Heart right ventricle (tissue), 16 donors: Measurements from ENCODE around the gene SLC20A1. TPM values are rescaled to one million over a fixed set of nuclear protein-coding genes. Genes with fewer than 3 reads are reported as not detected.

Experiments used
- ATAC-seq, 8 donors: fragments of 200-7000 bp; cut with Tn5 transposase; one replicate each; pipeline ENCODE4 v1.9.1; 2020; ENCODE audit warnings: mild to moderate bottlenecking in 8 of 8, moderate library complexity in 8 of 8, moderate number of reproducible peaks in 1 of 8
- DNase-seq, 2 donors: peaks; one replicate each; pipeline ENCODE4 v3.0.0-alpha.2; 2020
- H3K27ac ChIP-seq, 10 donors: fragments of 200-600 bp; sonication (generic) in 2 of 10; one replicate each; pipeline versions ENCODE4 v1.5.0 to v1.8.0; 2020 to 2022; ENCODE audit warnings: mild to moderate bottlenecking in 3 of 10
- H3K27me3 ChIP-seq, 7 donors: fragments of 200-600 bp; one replicate each; pipeline ENCODE4 v1.8.0; 2021 to 2022; ENCODE audit warnings: mild to moderate bottlenecking in 2 of 7
- H3K36me3 ChIP-seq, 9 donors: fragments of 200-600 bp; sonication (generic) in 1 of 9; one replicate each; pipeline versions ENCODE4 v1.5.0 to v1.8.0; 2020 to 2022; ENCODE audit warnings: mild to moderate bottlenecking in 2 of 9
- H3K4me1 ChIP-seq, 9 donors: fragments of 200-600 bp; sonication (generic) in 1 of 9; one replicate each; pipeline versions ENCODE4 v1.5.0 to v1.8.0; 2020 to 2022; ENCODE audit warnings: mild to moderate bottlenecking in 4 of 9
- H3K4me3 ChIP-seq, 10 donors: fragments of 200-600 bp; sonication (generic) in 2 of 10; one replicate each; pipeline versions ENCODE4 v1.5.0 to v1.8.0; 2020 to 2022; ENCODE audit warnings: mild to moderate bottlenecking in 7 of 10, moderate library complexity in 2 of 10
- H3K9me3 ChIP-seq, 11 donors: fragments of 200-600 bp in 10 of 11; sonication (generic) in 2 of 11; one replicate each; pipeline versions ENCODE4 v1.5.0 to v1.8.0; 2013 to 2022; ENCODE audit warnings: mild to moderate bottlenecking in 2 of 11, control low read depth in 1 of 11, moderate library complexity in 1 of 11
- CTCF ChIP-seq, 9 donors: fragments of 200-600 bp; sonication (generic) in 2 of 9; IDR thresholded peaks; one replicate each; pipeline versions ENCODE4 v1.5.0 to v1.8.0; 2021 to 2022; ENCODE audit warnings: antibody characterized with exemption in 9 of 9, mild to moderate bottlenecking in 5 of 9, moderate library complexity in 1 of 9
- WGBS, 2 donors: extraction: QIAGEN DNeasy Blood & Tissue Kit; methylation state at CpG; one replicate each; pipeline ENCODE4 v1.1.7; 2013; ENCODE audit warnings: inconsistent platforms in 1 of 2; 5-methylcytosine and 5-hydroxymethylcytosine counted together
- intact Hi-C, 10 donors: fragments of 100-400 bp; cut with DNase I; formaldehyde crosslinking; loops; one replicate each; pipeline versions ENCODE4 v1.11.1 to v1.14.2; 2022
- polyA plus RNA-seq, 2 donors: library from polyadenylated mRNA; stranded (reverse); fragments of 200-250 nt; gene quantifications; one replicate each; pipeline ENCODE4 v1.2.3, GENCODE V29; 2013
- total RNA-seq, 10 donors: library from RNA; stranded (reverse); fragmentation: NEBNext Ultra II Directional in 3 of 10; extraction: Animal tissue kit (Norgen Biotek cat#: 25700) in 3 of 10; gene quantifications; one replicate each; pipeline versions ENCODE4 v1.2.1 to v1.2.4, GENCODE V29; 2021 to 2023
- donor health status: Arrhythmogenic right ventricular cardiomyopathy.
- donor health status: ischemic (EF 13 %, LVEDD 7.1; RV severe dilation, severe dysfunction).
- donor health status: healthy with polysubstance abuse.
- donor health status: DM: no; HTN: yes; CAD: no.
- donor health status: DM: no; HTN: no; CAD: no.
- donor health status: ischemic (EF 25% LVEDD 6.9; RV normal size, moderate dysfunction).
- donor health status: ischemic (EF 25% LVEDD 5.7; RV mildly dilated, moderate dysfunction).
- donor health status: healthy.
- donor health status: DM: yes; HTN: yes; CAD: no.
- donor health status: Ischemic cardiomyopathy.
- donor health status: ischemic (EF 35%, LVEDD 5.7; RV mildly dilated, moderate dysfunction).
- donor health status: nonischemic (EF 11% LVEDD 7.7; RV severe dilation, severe dysfunction).
- donor health status: DM: yes; HTN: yes; CAD: no.
- donor health status: PGD.
- donor health status: ischemic (EF 29% LVEDD 5.4; RV normal size, mild dysfunction).
- donor health status: nonischemic (EF 23%, LVEDD 6.1; RV moderate dilation, normal function).

SLC20A1 gene
- total and polyA plus RNA-seq, 12 donors, result 9.9 to 21.3 (median 13.2) TPM

GRCh38 chr2:112643488-112643887, 2.3 kb upstream of the SLC20A1 start:
- peak overlapping the region in 4 of 10 donors; percentile 10 to 98 (median 54) for H3K27ac ChIP-seq
- peaks cover 4 to 73% (median 35%) of the 10 kb centered on the region in 9 donors for H3K4me1 ChIP-seq
- ATAC-seq (no peak), DNase-seq (no peak)
- H3K27me3 ChIP-seq, result no peaks in the 10 kb centered on the region
- intact Hi-C loops, result no loop called here
- H3K36me3 ChIP-seq, result peaks cover 0 to 16% (median 11%) of the 10 kb centered on the region in 9 donors
- H3K4me3 ChIP-seq, result no peak overlapping the region
- WGBS, 2 donors, result 89 to 95% methylated on average over 3 of the region's 3 CpGs
- no peaks in the 10 kb centered on the region for H3K9me3 ChIP-seq
- no peak for TF ChIP-seq CTCF (IDR thresholded peaks at IDR 0.05)

DNA sequence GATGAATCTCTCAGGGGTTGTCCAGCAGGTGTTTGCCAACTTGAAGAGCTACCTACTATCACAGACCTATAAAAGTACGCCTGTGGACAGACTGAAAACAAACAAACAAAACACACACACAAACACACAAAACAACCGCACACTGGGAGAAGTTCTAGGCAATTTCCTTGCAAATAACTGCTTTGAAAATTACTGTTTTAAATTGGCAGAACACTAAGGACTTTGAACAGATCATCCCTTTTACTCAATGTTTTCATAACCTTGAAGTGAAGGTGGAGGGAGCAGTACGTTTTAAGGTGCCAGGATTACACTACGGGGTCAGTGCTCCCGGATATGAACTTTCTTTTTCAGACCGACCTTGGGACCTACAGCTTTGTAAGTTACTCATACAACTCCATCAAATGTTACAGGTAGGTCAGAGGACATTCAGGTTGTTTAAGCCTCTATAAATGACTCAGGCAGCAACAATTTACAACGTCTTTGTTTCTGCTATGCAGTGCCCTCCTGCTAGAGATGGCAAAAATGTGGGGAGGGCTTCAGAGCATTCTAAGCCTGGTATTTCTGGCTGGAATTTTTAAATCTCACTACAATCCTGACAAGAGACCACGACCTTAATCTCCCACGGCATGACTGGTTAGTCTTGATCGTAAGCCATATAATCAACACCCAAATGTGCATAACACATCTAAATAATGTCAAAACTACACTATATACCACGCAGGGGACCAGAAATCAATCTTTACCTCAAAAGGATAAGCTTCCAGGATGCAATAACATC, 1.4 kb upstream of the SLC20A1 start:
- WGBS, 2 donors, result 44 to 45% methylated on average over 11 of the region's 11 CpGs

GRCh38 chr2:112644933-112645309, 818 bp upstream of the SLC20A1 start:
- no peak for ATAC-seq
- DNase-seq, result no peak
- Histone ChIP-seq H3K4me3 (peak overlapping the region; percentile 12 to 98 (median 88)), H3K4me1 (peaks cover 4 to 84% (median 44%) of the 10 kb centered on the region in 9 donors), H3K36me3 (peaks cover 0 to 31% (median 22%) of the 10 kb centered on the region in 9 donors), H3K27me3 (no peaks in the 10 kb centered on the region), H3K27ac (peak overlapping the region; percentile 94 to 99 (median 98)), H3K9me3 (no peaks in the 10 kb centered on the region)
- intact Hi-C loops, result loop anchor here in 1 of 10 donors (2.0 to 5.0 kb wide), 2 partner anchors 18 to 42 kb away; no protein-coding TSS in a partner anchor
- no peak for TF ChIP-seq CTCF (IDR thresholded peaks at IDR 0.05)
- 6 to 7% methylated on average over 11 of the region's 11 CpGs for WGBS, 2 donors

More for the DNA sequence above, 1.4 kb upstream of the SLC20A1 start:
- no peak for TF ChIP-seq CTCF (IDR thresholded peaks at IDR 0.05)
- Histone ChIP-seq H3K4me1 (peaks cover 4 to 82% (median 44%) of the 10 kb centered on the region in 9 donors), H3K27me3 (no peaks in the 10 kb centered on the region), H3K27ac (peak overlapping the region; percentile 94 to 99 (median 98)), H3K9me3 (no peaks in the 10 kb centered on the region), H3K36me3 (peaks cover 0 to 25% (median 16%) of the 10 kb centered on the region in 9 donors), H3K4me3 (peak overlapping the region; percentile 12 to 98 (median 88))
- DNase-seq (no peak), ATAC-seq (no peak)
- intact Hi-C loops, result loop anchor here in 1 of 10 donors (2.0 kb wide), 1 partner anchor 18 kb away; no protein-coding TSS in a partner anchor

DNA sequence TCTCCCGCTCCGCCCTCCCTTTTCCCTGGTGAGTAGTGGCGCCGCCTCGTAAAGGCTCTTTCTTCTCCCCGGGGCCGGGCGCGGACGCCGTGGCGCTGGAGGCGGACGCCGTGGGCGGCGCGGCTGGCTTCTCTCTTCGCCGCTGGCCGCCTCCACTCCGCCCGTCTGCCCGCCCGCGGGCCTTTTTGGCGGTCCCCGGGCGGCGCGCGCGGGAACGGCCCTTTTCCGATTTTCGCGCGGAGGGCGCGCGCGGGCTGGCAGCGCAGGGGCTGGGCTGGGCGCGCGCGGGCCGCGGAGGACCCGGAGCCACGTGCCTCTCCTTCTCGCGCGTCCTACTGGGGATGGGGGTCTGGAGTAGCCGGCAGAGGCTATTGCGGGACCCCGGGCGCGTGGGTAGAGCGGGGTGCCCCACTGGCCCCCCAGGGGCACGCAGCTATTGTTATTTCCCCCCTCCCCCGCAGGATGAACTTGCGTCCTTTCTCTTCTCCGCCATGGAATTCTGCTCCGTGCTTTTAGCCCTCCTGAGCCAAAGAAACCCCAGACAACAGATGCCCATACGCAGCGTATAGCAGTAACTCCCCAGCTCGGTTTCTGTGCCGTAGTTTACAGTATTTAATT, 472 bp downstream of the SLC20A1 start:
- no peak for TF ChIP-seq CTCF (IDR thresholded peaks at IDR 0.05)

More for the DNA sequence above, 472 bp downstream of the SLC20A1 start:
- Histone ChIP-seq H3K27ac (peak overlapping the region; percentile 94 to 99 (median 98)), H3K27me3 (no peaks in the 10 kb centered on the region), H3K36me3 (peaks cover 0 to 44% (median 29%) of the 10 kb centered on the region in 9 donors), H3K9me3 (no peaks in the 10 kb centered on the region), H3K4me1 (peaks cover 4 to 83% (median 44%) of the 10 kb centered on the region in 9 donors), H3K4me3 (peak overlapping the region; percentile 71 to 98 (median 88))
- DNase-seq, result no peak
- intact Hi-C loops, result loop anchor here in 1 of 10 donors (5.0 kb wide), 1 partner anchor 41 kb away; no protein-coding TSS in a partner anchor
- peak; percentile 8 to 59 (median 32) for ATAC-seq
- 1% methylated on average over 51 to 65 of the region's 69 CpGs for WGBS, 2 donors
